Measurements from ENCODE around the gene SCRT2. TPM values are rescaled to one million over a fixed set of nuclear protein-coding genes. Genes with fewer than 3 reads are reported as not detected.

SCRT2 gene
- total RNA-seq, 1 experiment from 2014 or later, result not detected

GRCh38 chr20:682123-682522, 6.5 kb upstream of the SCRT2 start:
- in situ Hi-C loops (cut with HindIII; ENCODE audit: low pct_unique_long_range_greater_than_20kb, low sequenced_read_pairs) (no loop called here), intact Hi-C loops (cut with micrococcal nuclease; ENCODE audit: unreplicated experiment) (no loop called here)
- no peaks in the 10 kb centered on the region for H3K36me3 ChIP-seq (ENCODE audit: control insufficient read depth, insufficient read depth, low read length)
- CTCF ChIA-PET, result no interaction called here
- H3K4me1 ChIP-seq (ENCODE audit: control insufficient read depth, insufficient read depth, low read length), result no peaks in the 10 kb centered on the region
- ATAC-seq (no peak), DNase-seq (ENCODE audit: low read depth, low spot score) (no peak)
- no peak overlapping the region for H3K27ac ChIP-seq (ENCODE audit: low read length)
- no peak overlapping the region for H3K4me3 ChIP-seq (ENCODE audit: low read depth in 2 of 2, low read length in 2 of 2)
- TF ChIP-seq TCF7L2 (IDR thresholded peaks at IDR 0.05; ENCODE audit: low read depth, low read length) (no peak), SIN3A (IDR thresholded peaks at IDR 0.05; ENCODE audit: borderline replicate concordance, insufficient read depth, low read depth, low read length) (no peak), REST (IDR thresholded peaks at IDR 0.05; ENCODE audit: insufficient read depth in 1 of 2, low read depth in 2 of 2, low read length in 1 of 2) (no peak), POLR2AphosphoS5 (IDR thresholded peaks at IDR 0.05; ENCODE audit: low read depth, low read length) (no peak), CTCF (IDR thresholded peaks at IDR 0.05) (no peak)
- H3K27me3 ChIP-seq (ENCODE audit: control insufficient read depth, insufficient read depth, low read length), result peaks cover 7% of the 10 kb centered on the region; the same call in 1 of the 2 replicates
- H3K9me3 ChIP-seq (ENCODE audit: control insufficient read depth, insufficient read depth, low read depth, low read length), result no peaks in the 10 kb centered on the region
- POLR2A ChIA-PET, result no interaction called here
- BruUV-seq (replicated peaks), result no TSS peak

GRCh38 chr20:680638-681187, 5.1 kb upstream of the SCRT2 start:
- in situ Hi-C loops (cut with HindIII; ENCODE audit: low pct_unique_long_range_greater_than_20kb, low sequenced_read_pairs), result no loop called here
- H3K4me1 ChIP-seq (ENCODE audit: control insufficient read depth, insufficient read depth, low read length), result peaks cover 4% of the 10 kb centered on the region
- H3K4me3 ChIP-seq (ENCODE audit: low read depth in 2 of 2, low read length in 2 of 2), result no peak overlapping the region
- TF ChIP-seq SIN3A (IDR thresholded peaks at IDR 0.05; ENCODE audit: borderline replicate concordance, insufficient read depth, low read depth, low read length) (no peak), POLR2AphosphoS5 (IDR thresholded peaks at IDR 0.05; ENCODE audit: low read depth, low read length) (no peak), TCF7L2 (IDR thresholded peaks at IDR 0.05; ENCODE audit: low read depth, low read length) (no peak), REST (IDR thresholded peaks at IDR 0.05; ENCODE audit: insufficient read depth in 1 of 2, low read depth in 2 of 2, low read length in 1 of 2) (no peak), CTCF (IDR thresholded peaks at IDR 0.05) (no peak)
- intact Hi-C loops (cut with micrococcal nuclease; ENCODE audit: unreplicated experiment), result no loop called here
- ChIA-PET POLR2A (interaction anchor here (0.6 kb wide), 1 partner anchor 1952 kb away, joined by 3 read pairs; no protein-coding TSS in a partner anchor), CTCF (no interaction called here)
- DNase-seq (ENCODE audit: low read depth, low spot score), result no peak
- no peak overlapping the region for H3K27ac ChIP-seq (ENCODE audit: low read length)
- H3K36me3 ChIP-seq (ENCODE audit: control insufficient read depth, insufficient read depth, low read length), result no peaks in the 10 kb centered on the region
- no TSS peak for BruUV-seq (replicated peaks)
- no peak for ATAC-seq
- H3K27me3 ChIP-seq (ENCODE audit: control insufficient read depth, insufficient read depth, low read length), result peaks cover 19% of the 10 kb centered on the region; the same call in 1 of the 2 replicates
- no peaks in the 10 kb centered on the region for H3K9me3 ChIP-seq (ENCODE audit: control insufficient read depth, insufficient read depth, low read depth, low read length)

All from Panc1 (cell line).